GM18951 (cell line): ENCODE data around the gene H6PD.
"Not testable (repeated sequence)": the region's sequence is repeated elsewhere in the genome, so short reads cannot be mapped to it uniquely, and the experiment has no call there.

ENCODE experiments used
- POLR2A ChIP-seq: IDR thresholded peaks from 4 replicates; pipeline ENCODE4 v1.6.1; 2011; ENCODE audit warnings: mild to moderate bottlenecking; ENCODE audit not compliant: insufficient read length, insufficient read depth; ENCODE audit errors: extremely low read depth
- in situ Hi-C: fragments of 300-500 bp; cut with MboI; formaldehyde crosslinking; loops from one replicate; pipeline ENCODE4 v1.12.0; 2022; ENCODE audit warnings: low sequenced_read_pairs, mixed read lengths, inconsistent platforms; ENCODE audit not compliant: unreplicated experiment

H6PD gene

GRCh38 chr1:9289090-9289534 lies 54.5 kb downstream of the H6PD start:
- TF ChIP-seq POLR2A: no peak
- in situ Hi-C loops: loop anchor here (10.0 kb wide), 2 partner anchors 166 to 196 kb away; no protein-coding TSS in a partner anchor

GRCh38 chr1:9289711-9290485 lies 55.3 kb downstream of the H6PD start:
- no peak for TF ChIP-seq POLR2A
- in situ Hi-C loops: loop anchor here (10.0 kb wide), 2 partner anchors 165 to 195 kb away; no protein-coding TSS in a partner anchor

GRCh38 chr1:9291914-9292360 lies 57.4 kb downstream of the H6PD start:
- in situ Hi-C loops: no loop called here
- TF ChIP-seq POLR2A: no peak

DNA sequence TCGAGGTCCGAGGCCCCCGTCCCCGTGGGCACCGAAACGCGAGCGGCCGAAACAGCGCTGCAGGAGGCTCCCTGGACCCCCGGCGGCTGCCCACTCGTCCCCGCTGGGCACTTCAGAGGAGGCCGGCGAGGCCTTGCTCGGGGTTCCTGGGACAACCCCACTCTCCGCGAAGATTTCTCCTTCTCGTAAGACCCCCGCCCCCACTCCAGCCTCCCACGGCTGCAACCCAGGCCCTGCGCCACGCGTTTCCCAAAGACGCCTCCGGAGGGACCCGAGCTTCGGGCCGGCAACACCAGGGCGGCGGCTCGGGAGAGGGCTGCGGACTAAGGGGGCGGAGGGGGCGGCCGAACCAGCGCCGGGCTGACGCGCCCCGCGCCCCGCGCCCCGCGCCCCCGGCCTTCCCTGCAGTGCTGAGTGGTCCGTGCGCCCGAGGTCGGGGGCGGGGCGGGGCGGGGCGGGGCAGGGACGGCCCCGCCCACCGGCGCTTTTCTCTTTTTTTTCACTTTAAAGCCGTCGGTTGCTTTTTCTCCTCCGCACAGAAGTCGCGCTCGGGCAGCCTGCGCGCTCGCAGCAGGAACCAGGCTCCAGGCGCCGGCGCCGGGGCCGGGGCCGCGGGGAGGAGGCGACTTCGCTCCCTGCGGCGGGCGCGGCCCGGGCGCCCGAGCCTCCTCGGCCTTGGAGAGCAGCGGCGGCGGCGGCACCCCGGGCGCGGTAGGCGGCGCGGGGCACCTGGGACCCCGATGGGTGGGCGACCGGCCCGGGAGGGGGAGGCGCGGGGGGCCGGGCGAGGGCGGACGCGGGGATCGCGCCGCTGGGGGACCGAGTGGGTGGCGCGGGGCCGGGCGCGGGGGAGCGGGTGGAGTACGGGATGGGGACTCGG lies 58.0 kb downstream of the H6PD start, which contains the start of gene SPSB1:
TSS of gene SPSB1 (plus strand) at position 534 of the 880 bp plus-strand sequence. CDS start 62,998 bp downstream, outside the sequence.
- in situ Hi-C loops: no loop called here
- peak; percentile 54 for TF ChIP-seq POLR2A

DNA sequence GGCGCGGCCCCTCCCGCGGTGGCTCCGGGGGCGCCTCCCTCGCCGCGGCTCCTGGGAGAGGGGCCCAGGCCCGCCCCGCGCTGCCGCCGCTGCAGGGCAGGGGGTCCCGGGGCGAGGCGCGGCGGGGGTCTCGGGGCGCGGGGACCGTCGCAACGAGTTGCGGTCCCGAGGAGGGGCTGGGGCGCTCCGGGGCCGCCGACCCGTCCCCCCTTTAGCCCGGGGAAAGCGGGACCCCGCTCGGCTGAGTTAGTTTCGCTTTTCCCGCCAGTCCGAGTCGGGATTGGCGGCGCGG lies 58.6 kb downstream of the H6PD start:
- no peak for TF ChIP-seq POLR2A
- in situ Hi-C loops: no loop called here

DNA sequence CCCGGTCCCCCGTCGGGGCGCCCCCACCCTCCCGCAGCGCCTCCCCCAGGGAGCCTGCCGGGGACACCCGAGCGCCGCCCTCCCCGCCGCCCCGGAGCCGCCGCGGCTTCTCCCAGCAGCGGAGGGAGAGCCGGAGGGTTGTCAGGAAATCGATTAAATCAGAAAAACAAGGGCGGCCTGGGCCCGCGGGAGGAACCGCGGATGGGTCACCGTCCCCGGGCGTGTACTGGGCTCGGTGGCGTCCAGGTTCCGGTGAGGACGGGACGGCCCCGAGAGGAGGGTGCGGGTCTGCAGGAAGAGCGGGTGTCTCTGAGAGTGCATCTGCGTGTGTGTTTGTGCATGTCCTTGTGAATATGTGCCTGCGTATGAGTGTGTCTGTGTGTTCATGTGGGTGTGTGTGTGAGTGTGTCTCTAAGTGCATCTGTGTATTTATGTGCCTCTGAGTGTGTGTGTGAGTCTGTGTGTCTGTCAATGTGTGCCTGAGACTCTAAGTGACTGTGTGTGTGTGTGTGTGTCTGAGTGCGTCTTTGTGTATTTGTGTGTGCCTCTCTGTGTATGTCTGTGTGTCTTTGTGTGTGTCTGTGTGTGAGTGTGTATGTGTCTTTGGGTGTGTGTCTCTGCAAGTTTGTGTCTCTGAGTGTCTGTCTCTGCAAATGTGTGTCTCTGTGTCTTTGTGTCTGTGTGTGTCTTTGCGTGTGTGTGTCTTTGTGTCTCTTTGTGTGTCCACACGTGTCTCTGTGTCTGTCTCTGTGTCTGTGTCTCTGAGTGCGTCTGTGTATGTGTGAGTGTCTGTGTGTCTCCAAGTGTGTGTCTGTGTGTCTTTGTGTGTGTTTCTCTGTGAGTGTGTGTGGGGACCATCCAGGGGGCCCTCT lies 59.2 kb downstream of the H6PD start:
- in situ Hi-C loops: no loop called here
- no peak for TF ChIP-seq POLR2A

- in situ Hi-C loops: no loop called here
- TF ChIP-seq POLR2A: no peak
Measured at GRCh38 chr1:9294405-9294773, 59.8 kb downstream of the H6PD start.

DNA sequence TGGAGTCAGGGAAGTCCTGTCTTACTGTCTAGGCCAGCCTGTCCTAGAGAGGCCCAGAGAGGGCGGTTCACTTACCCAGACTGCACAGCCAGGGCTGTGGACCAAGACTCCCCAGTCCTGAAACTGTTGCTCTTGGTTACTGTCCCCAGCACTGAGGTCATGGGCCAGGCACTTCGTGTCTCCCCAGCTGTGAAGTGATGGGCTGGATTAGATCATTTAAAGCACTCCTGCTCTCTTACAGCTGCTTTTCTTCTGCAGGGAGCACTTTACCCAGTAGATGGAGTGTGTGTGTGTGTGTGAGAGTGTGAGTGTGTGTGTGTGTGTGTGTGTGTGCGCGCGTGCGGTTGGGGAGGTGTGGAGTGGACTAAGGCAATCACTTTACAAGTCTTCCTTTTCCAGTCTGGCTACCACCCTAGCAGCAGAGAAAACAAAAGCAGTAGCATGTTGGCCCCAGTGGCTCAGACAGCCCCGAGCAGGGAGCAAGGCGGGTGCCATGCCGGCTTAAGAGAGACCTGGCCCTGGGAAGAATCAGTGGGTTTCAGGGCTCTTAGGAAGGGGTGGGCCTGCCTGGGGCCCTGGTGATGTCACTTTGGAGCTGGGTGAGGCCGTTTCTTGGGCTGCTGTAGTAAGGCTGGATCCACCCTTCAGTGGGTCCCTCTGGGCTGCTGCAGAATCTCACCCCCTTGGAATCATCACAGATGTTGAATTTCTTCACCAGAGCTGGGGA lies 60.5 kb downstream of the H6PD start:
- in situ Hi-C loops: no loop called here
- no peak for TF ChIP-seq POLR2A

- in situ Hi-C loops: no loop called here
- no peak for TF ChIP-seq POLR2A
Measured at GRCh38 chr1:9295884-9296283, 61.3 kb downstream of the H6PD start.

DNA sequence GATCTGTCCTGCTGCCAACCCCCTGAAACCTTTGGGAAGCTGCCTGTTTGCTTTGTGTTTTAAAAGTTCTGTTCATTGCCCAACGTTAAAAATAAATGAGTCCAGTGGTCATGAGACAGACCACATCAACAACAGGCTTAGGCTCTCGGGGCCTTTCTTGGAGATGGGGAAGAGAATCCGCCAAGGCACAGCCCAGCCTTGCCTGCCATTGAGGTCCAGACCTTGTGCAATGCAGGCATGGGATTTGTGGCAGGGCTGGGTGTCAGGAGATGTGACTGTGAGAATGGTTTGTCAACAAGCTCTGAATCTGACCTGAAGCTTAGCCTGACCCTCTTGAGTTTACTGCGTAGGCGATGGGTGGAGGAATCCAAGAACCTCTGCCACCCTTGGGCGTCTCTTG lies 62.3 kb downstream of the H6PD start:
- in situ Hi-C loops: no loop called here
- TF ChIP-seq POLR2A: no peak

GRCh38 chr1:9297831-9298230 lies 63.3 kb downstream of the H6PD start:
- in situ Hi-C loops: no loop called here

DNA sequence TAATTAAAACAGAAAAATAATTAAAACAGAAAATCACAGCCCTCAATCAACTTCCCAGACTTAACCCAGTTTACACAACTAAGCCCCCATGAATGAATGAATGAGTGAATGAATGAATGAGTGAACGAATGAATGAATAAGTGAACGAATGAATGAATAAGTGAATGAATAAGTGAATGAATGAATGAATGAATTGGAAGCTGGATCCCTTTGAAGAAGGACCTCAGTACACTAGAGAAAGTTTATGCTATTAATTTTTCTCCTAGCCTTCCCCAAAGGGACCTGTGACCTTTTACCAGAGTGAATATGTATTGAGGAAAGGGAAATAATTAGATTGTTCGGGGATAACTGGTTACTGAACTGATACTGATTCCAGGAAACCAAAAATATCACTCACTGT lies 63.7 kb downstream of the H6PD start:
- in situ Hi-C loops: no loop called here
- no peak for TF ChIP-seq POLR2A

More at GRCh38 chr1:9297831-9298230, 63.3 kb downstream of the H6PD start:
- no peak for TF ChIP-seq POLR2A

GRCh38 chr1:9299571-9300541 lies 65.3 kb downstream of the H6PD start:
- in situ Hi-C loops: not testable (repeated sequence)
